T-cell (primary cell): ENCODE results near the gene MMP13. TPM values are rescaled to one million over a fixed set of nuclear protein-coding genes. Genes with fewer than 3 reads are reported as not detected.

Experiments used
- ATAC-seq, 4 experiments: fragments of 200-7000 bp in 3 of 4; fragments of 150-1000 bp in 1 of 4; cut with Tn5 transposase; replicated peaks in 1 of 4; 1 replicate in 3 of 4; 2 replicates in 1 of 4; pipeline ENCODE4 v1.10.0; 2021; ENCODE audit warnings: moderate library complexity in 3 of 4, mild to moderate bottlenecking in 2 of 4, moderate number of reproducible peaks in 1 of 4
- CTCF ChIA-PET, 2 donors: fragments of 300-600 bp; sonication (Branson Sonifier 250); formaldehyde crosslinking; loops; one replicate each; lab custom pipeline; 2022; ENCODE audit warnings: antibody characterized with exemption in 2 of 2; lab: Charles Lee
- POLR2A ChIA-PET, 2 donors: fragments of 300-600 bp; sonication (Branson Sonifier 250); formaldehyde crosslinking; loops; one replicate each; lab custom pipeline; 2022; ENCODE audit warnings: antibody characterized with exemption in 2 of 2; lab: Charles Lee
- DNase-seq, 35 experiments: peaks; one replicate each; pipeline versions ENCODE4 v3.0.0 to v3.0.0-alpha.2; 2013 to 2023
- H3K27ac ChIP-seq: one replicate; pipeline ENCODE4 v1.5.1; 2013; ENCODE audit warnings: low read length
- H3K27me3 ChIP-seq, 2 experiments: replicated peaks in 1 of 2; 1 replicate in 1 of 2; 2 replicates in 1 of 2; pipeline versions ENCODE4 v1.6.1 to v1.7.0; 2013; ENCODE audit warnings: low read length in 1 of 2, mixed read lengths in 1 of 2; ENCODE audit not compliant: control insufficient read depth in 2 of 2, insufficient read depth in 2 of 2; ENCODE audit errors: extremely low read depth in 1 of 2
- H3K36me3 ChIP-seq, 2 donors: 1 replicate in 1 of 2; 2 replicates in 1 of 2; pipeline versions ENCODE4 v1.6.1 to v1.7.0; 2013; ENCODE audit warnings: low read length in 1 of 2; ENCODE audit not compliant: control insufficient read depth in 2 of 2, insufficient read depth in 1 of 2; ENCODE audit errors: extremely low read depth in 1 of 2
- H3K4me1 ChIP-seq, 2 experiments: 1 replicate in 1 of 2; 2 replicates in 1 of 2; pipeline versions ENCODE4 v1.6.1 to v1.7.0; 2013; ENCODE audit warnings: low read length in 2 of 2, mixed read lengths in 1 of 2; ENCODE audit not compliant: insufficient read depth in 2 of 2, control insufficient read depth in 1 of 2; ENCODE audit errors: extremely low read depth in 1 of 2
- H3K4me3 ChIP-seq, 2 donors: 1 replicate in 1 of 2; 2 replicates in 1 of 2; pipeline versions ENCODE4 v1.5.1 to v1.7.0; 2013; ENCODE audit warnings: mild to moderate bottlenecking in 2 of 2, low read length in 1 of 2, moderate library complexity in 1 of 2; ENCODE audit not compliant: control insufficient read depth in 1 of 2; ENCODE audit errors: extremely low read depth in 1 of 2
- H3K9me3 ChIP-seq: 2 replicates; pipeline ENCODE4 v1.7.0; 2013
- H3K27ac Mint-ChIP-seq, 2 donors: one replicate each; pipeline ENCODE4 v1.8.0; 2020 to 2021; ENCODE audit warnings: mild to moderate bottlenecking in 2 of 2, mixed read lengths in 2 of 2
- H3K27me3 Mint-ChIP-seq, 2 donors: one replicate each; pipeline ENCODE4 v1.8.0; 2021 to 2022; ENCODE audit warnings: mixed read lengths in 2 of 2
- H3K36me3 Mint-ChIP-seq: one replicate; pipeline ENCODE4 v1.8.0; 2021; ENCODE audit warnings: mixed read lengths
- H3K4me1 Mint-ChIP-seq, 3 donors: one replicate each; pipeline ENCODE4 v1.8.0; 2020 to 2022; ENCODE audit warnings: mixed read lengths in 3 of 3, mild to moderate bottlenecking in 1 of 3
- H3K4me3 Mint-ChIP-seq, 3 donors: one replicate each; pipeline ENCODE4 v1.8.0; 2020 to 2022; ENCODE audit warnings: mild to moderate bottlenecking in 3 of 3, mixed read lengths in 3 of 3, moderate library complexity in 3 of 3
- H3K9me3 Mint-ChIP-seq, 3 donors: one replicate each; pipeline ENCODE4 v1.8.0; 2020 to 2022; ENCODE audit warnings: mixed read lengths in 3 of 3
- WGBS: methylation state at CpG from one replicate; pipeline ENCODE4 v1.1.5; 2013; ENCODE audit warnings: missing lambda C conversion rate; ENCODE audit not compliant: insufficient coverage; 5-methylcytosine and 5-hydroxymethylcytosine counted together
- total RNA-seq, 35 experiments: library from RNA in 6 of 35; stranded (reverse) in 6 of 35; fragments of 120-200 nt in 1 of 35; gene quantifications; one replicate each; pipeline versions ENCODE4 v1.2.1 to v1.2.4 and lab custom pipeline; 2013 to 2026

Gene MMP13
- total RNA-seq, 5 donors from 2014 or later (not counting 1 experiment from before 2014, with no cell fraction given), result not detected

DNA sequence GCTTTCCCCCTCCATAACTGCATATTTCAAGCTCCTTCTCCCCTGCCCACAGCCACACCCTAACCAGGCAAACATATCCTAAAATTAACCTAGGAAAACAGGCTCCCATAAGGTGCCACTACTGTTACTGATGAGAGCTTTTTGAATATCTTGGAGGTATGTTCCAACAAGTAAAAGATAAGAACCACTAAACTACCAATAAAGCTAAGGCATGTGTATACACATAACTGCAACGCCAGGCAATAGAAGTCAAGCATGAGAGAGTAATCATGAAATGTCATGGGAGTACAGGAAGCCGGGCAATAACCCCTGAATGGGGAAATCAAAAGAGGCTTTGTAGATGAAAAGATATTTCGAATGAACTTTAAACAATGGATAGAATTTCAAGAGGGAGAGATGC, 9.3 kb downstream of the MMP13 start:
- WGBS, result 63% methylated on average over 2 of the region's 3 CpGs
- no peaks in the 10 kb centered on the region for H3K9me3 Mint-ChIP-seq
- ATAC-seq (no peak), DNase-seq (no peak)
- H3K4me3 Mint-ChIP-seq, result no peak overlapping the region
- Histone ChIP-seq H3K27me3 (peaks cover 2 to 9% of the 10 kb centered on the region in 2 experiments), H3K27ac (no peak overlapping the region), H3K9me3 (no peaks in the 10 kb centered on the region), H3K36me3 (no peaks in the 10 kb centered on the region), H3K4me3 (no peak overlapping the region), H3K4me1 (no peaks in the 10 kb centered on the region)
- ChIA-PET POLR2A (no interaction called here), CTCF (no interaction called here)
- H3K36me3 Mint-ChIP-seq, result no peaks in the 10 kb centered on the region
- H3K4me1 Mint-ChIP-seq, result peaks cover 0 to 2% (median 1%) of the 10 kb centered on the region in 3 donors
- no peak overlapping the region for H3K27ac Mint-ChIP-seq
- peaks cover 3 to 19% of the 10 kb centered on the region in 2 donors for H3K27me3 Mint-ChIP-seq

DNA sequence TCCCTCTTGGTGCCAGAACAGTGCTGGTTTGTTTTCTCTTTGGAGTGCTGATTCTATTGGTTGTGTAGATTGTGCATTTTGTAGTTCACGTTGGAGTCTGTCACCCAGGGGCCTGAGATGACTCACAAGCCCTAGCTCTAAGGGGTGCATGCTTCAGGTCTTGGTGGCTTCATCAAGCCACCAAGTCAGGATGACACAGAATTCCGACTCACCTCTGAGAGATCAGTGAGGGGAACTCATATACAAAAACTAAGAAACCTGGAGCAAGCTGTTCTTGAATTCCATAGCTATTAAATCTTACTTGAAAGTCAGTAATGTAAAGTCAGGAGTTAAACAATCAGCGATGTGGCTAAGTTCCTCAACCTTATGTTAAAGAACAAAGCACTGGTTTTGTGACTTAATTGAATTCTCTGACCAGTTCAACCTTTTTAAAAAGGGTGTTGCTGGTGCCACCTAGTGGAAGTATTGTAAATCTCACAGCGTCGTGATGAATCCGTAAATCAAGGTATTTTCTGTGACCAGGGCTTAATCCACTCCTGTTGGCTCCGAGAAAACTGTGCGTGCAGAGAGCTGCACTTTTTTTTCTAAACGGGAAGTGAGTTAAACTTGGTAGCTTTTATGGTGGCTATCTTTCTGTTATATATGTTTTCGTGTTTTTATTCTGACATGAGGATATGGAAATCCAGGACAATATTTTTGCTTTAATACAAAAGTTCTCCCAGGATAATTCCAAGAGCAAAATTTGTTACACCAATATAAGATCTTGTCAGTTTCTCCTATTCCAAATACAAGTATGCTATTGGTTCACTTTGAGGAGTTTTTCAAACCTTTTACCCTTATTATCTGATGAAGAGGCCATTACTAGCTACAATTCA, 14.6 kb downstream of the MMP13 start:
- no peaks in the 10 kb centered on the region for H3K36me3 Mint-ChIP-seq
- WGBS, result 67% methylated on average over 1 of the region's 10 CpGs
- peaks cover 0 to 4% (median 2%) of the 10 kb centered on the region in 3 donors for H3K9me3 Mint-ChIP-seq
- POLR2A ChIA-PET, result interaction anchor here in 1 of 2 donors (0.8 kb wide), 1 partner anchor 651 kb away, joined by 3 read pairs; no protein-coding TSS in a partner anchor
- peaks cover 0 to 4% (median 4%) of the 10 kb centered on the region in 3 donors for H3K4me1 Mint-ChIP-seq
- peak in 15 of 35 experiments; percentile 1 to 57 (median 6) for DNase-seq
- H3K27ac Mint-ChIP-seq, result no peak overlapping the region
- no peak overlapping the region for H3K4me3 Mint-ChIP-seq
- CTCF ChIA-PET, result interaction anchor here (0.7 to 1.1 kb wide), 4 partner anchors 9 to 599 kb away, joined by 3 to 4 read pairs (median 4); no protein-coding TSS in a partner anchor
- Histone ChIP-seq H3K9me3 (no peaks in the 10 kb centered on the region), H3K27me3 (peaks cover 0 to 9% of the 10 kb centered on the region in 2 experiments), H3K4me3 (no peak overlapping the region), H3K27ac (no peak overlapping the region), H3K4me1 (no peaks in the 10 kb centered on the region), H3K36me3 (no peaks in the 10 kb centered on the region)
- peak in 2 of 4 experiments; percentile 45 to 55 for ATAC-seq
- peaks cover 7 to 14% of the 10 kb centered on the region in 2 donors for H3K27me3 Mint-ChIP-seq

DNA sequence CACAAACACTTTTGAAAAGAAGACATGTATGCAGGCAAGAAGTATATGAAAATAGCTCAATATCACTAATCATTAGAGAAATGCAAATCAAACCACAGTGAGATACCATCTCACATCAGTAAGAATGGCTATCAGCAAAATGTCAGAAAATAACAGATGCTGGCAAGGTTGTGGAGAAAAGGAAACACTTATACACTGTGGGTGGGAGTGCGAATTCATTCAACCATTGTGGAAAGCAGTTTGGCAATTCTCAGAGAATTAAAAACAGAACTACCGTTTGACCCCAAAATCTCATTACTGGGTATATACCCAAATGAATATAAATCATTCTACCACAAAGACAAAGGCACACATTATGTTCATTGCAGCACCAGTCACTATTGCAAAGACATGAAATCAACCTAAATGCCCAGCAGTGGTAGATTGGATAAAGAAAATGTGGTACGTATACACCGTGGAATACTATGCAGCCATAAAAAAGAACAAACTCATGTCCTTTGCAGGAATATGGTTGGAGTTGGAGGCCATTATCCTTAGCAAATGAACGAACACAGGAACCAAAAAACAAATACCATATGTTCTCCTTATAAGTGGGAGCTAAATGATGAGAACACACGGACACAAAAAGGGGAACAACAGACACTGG, 18.5 kb downstream of the MMP13 start:
- Histone ChIP-seq H3K27ac (no peak overlapping the region), H3K9me3 (no peaks in the 10 kb centered on the region), H3K27me3 (peaks cover 0 to 3% of the 10 kb centered on the region in 2 experiments), H3K4me1 (no peaks in the 10 kb centered on the region), H3K36me3 (no peaks in the 10 kb centered on the region), H3K4me3 (no peak overlapping the region)
- ATAC-seq (no peak), DNase-seq (no peak)
- peaks cover 0 to 4% (median 4%) of the 10 kb centered on the region in 3 donors for H3K4me1 Mint-ChIP-seq
- WGBS, result no CpG with 5 or more reads among the region's 6 CpGs
- H3K36me3 Mint-ChIP-seq, result no peaks in the 10 kb centered on the region
- ChIA-PET CTCF (no interaction called here), POLR2A (no interaction called here)
- no peak overlapping the region for H3K27ac Mint-ChIP-seq
- H3K4me3 Mint-ChIP-seq, result no peak overlapping the region
- peaks cover 11% of the 10 kb centered on the region in 2 donors for H3K27me3 Mint-ChIP-seq
- H3K9me3 Mint-ChIP-seq, result peaks cover 0 to 4% (median 2%) of the 10 kb centered on the region in 3 donors

DNA sequence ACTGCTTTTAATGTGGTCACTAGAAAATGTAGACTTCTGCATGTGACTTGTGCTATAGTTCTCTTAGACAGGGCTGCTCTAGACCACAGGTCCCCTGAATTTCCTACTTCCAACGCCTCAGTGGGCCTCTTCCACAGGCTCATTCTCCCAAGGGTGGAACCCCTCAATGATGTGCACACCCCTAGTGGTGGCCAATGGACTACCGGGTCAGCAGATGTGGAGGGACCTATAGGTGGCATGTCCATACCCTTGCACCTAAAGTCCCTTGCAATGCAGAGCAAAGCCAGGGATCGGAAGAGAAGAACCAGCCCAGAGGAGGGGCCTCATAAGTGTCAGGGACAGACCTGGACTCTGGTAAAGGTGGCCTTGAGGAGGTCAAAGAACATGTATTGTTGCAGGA, 20.0 kb downstream of the MMP13 start:
- ATAC-seq (no peak), DNase-seq (no peak)
- Histone ChIP-seq H3K36me3 (no peaks in the 10 kb centered on the region), H3K27me3 (peaks cover 0 to 5% of the 10 kb centered on the region in 2 experiments), H3K9me3 (no peaks in the 10 kb centered on the region), H3K4me3 (no peak overlapping the region), H3K27ac (no peak overlapping the region), H3K4me1 (no peaks in the 10 kb centered on the region)
- Mint-ChIP-seq H3K27me3 (peaks cover 9 to 11% of the 10 kb centered on the region in 2 donors), H3K9me3 (peaks cover 0 to 4% (median 2%) of the 10 kb centered on the region in 3 donors), H3K4me1 (no peaks in the 10 kb centered on the region), H3K36me3 (no peaks in the 10 kb centered on the region), H3K4me3 (no peak overlapping the region), H3K27ac (no peak overlapping the region)
- WGBS, result 83% methylated on average over 3 of the region's 3 CpGs
- ChIA-PET POLR2A (no interaction called here), CTCF (interaction anchor here in 1 of 2 donors (0.6 kb wide), 1 partner anchor 9 kb away, joined by 5 read pairs; no protein-coding TSS in a partner anchor)

DNA sequence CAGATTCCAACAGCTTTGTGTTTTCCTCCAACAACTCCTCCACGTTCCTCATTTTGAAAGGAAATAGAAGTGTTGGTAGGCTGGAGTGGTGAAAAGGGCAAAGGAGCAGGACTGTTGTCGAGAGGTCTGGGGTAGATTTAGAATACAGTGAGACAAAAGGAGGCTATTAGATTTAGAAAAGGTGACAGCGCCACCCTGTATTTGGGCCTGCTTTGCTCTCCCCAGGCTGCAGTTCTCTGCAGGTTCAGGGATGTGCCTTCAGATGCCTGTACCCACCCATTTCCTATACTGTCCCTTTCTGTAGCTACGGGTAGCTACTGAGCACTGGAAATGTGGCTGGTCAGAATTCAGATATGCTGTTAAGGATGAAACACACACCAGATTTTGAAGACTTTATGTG, 20.8 kb downstream of the MMP13 start:
- Histone ChIP-seq H3K27me3 (peaks cover 0 to 5% of the 10 kb centered on the region in 2 experiments), H3K4me1 (no peaks in the 10 kb centered on the region), H3K4me3 (no peak overlapping the region), H3K36me3 (no peaks in the 10 kb centered on the region), H3K27ac (no peak overlapping the region), H3K9me3 (no peaks in the 10 kb centered on the region)
- peaks cover 11 to 12% of the 10 kb centered on the region in 2 donors for H3K27me3 Mint-ChIP-seq
- no peak for ATAC-seq
- no peaks in the 10 kb centered on the region for H3K36me3 Mint-ChIP-seq
- ChIA-PET POLR2A (no interaction called here), CTCF (interaction anchor here in 1 of 2 donors (0.6 kb wide), 1 partner anchor 10 kb away, joined by 5 read pairs; no protein-coding TSS in a partner anchor)
- H3K27ac Mint-ChIP-seq, result no peak overlapping the region
- H3K4me3 Mint-ChIP-seq, result no peak overlapping the region
- WGBS, result 88% methylated on average over 2 of the region's 4 CpGs
- H3K4me1 Mint-ChIP-seq, result no peaks in the 10 kb centered on the region
- peaks cover 0 to 4% (median 2%) of the 10 kb centered on the region in 3 donors for H3K9me3 Mint-ChIP-seq
- DNase-seq, result no peak

DNA sequence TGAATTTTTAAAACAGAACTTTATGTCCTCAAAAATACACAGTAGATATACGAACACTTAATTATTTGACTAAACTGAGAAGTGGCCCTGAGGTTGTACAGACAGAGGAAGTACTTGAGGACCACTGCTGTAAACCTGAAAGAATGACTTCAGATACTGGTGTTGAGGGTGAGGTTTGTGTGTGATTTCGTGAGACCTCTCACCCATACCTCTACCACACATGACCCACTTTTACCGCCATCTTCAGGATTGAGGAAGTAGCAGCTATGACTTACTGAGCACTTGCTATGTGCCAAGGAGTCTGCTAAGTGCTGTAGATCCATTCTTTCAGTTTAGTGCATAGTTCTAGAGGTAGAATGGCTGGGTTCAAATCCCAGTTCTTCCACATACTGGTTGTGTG, 21.9 kb downstream of the MMP13 start:
- peaks cover 0 to 5% of the 10 kb centered on the region in 2 experiments for H3K27me3 ChIP-seq
- H3K27ac Mint-ChIP-seq, result no peak overlapping the region
- peaks cover 11 to 12% of the 10 kb centered on the region in 2 donors for H3K27me3 Mint-ChIP-seq
- ChIA-PET POLR2A (no interaction called here), CTCF (no interaction called here)
- H3K36me3 Mint-ChIP-seq, result no peaks in the 10 kb centered on the region
- H3K4me1 Mint-ChIP-seq, result no peaks in the 10 kb centered on the region
- H3K4me1 ChIP-seq, result no peaks in the 10 kb centered on the region
- no CpG with 5 or more reads among the region's 3 CpGs for WGBS
- H3K4me3 ChIP-seq, result no peak overlapping the region
- H3K9me3 Mint-ChIP-seq, result peaks cover 0 to 4% (median 2%) of the 10 kb centered on the region in 3 donors
- no peak overlapping the region for H3K27ac ChIP-seq
- no peaks in the 10 kb centered on the region for H3K36me3 ChIP-seq
- no peak for DNase-seq
- no peak overlapping the region for H3K4me3 Mint-ChIP-seq
- ATAC-seq, result no peak
- H3K9me3 ChIP-seq, result no peaks in the 10 kb centered on the region
